HG03045 (cell line): ENCODE data around the gene ZC3H12C.
A peak's percentile ranks its signal among the peaks of the same experiment; 100 is the strongest.
"Not testable (repeated sequence)": the region's sequence is repeated elsewhere in the genome, so short reads cannot be mapped to it uniquely, and the experiment has no call there.

Experiments used
- ATAC-seq: cut with Tn5 transposase; IDR thresholded peaks from one replicate; pipeline ENCODE4 v1.9.1; 2021; ENCODE audit warnings: mild to moderate bottlenecking, moderate library complexity; ENCODE audit not compliant: unreplicated experiment

ZC3H12C gene

DNA sequence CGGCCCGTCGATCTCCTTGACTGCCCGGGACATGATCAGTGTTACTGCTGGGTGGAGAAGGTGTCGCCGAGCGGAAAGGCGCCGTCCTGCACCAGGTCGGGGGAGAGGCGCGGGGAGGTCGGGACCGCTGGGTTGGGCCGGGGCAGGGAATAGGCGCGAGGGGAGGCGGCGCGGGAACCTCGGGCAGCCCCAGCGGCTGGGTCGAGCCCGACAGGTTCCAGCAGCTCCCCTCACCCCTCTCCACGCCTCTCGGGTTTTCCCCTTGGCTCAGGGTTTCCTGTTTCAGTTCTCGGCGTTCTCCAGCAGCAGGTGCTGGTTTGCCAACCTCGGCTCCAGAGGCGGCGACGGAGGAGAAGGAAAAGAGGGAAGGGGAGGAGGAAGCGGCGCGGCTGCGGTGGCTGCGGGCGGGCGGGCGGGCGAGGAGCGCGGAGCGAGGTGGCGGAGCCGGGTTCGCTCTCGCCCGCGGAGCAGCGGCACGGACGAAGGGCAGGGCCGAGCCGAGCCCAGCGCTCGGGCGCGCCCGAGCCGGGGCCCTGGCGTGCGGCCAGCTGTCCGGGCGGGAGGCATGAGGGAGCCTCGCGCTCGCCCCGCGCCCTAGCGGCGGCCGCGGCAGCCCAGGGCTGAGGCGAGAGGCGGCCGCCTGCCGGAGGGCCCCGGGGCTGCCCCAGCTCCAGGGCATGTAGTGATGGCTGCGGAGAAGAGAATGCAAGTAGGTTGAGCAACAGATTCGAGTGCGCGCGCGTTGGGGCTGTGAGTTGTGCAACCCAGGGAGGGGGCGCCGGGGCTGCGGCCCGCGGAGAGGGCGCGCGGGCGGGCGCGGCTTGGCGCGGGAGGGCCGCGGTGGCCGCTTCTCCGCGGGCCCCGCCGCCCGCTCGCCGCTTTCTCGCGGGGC is at the start of gene ZC3H12C:
TSS of gene ZC3H12C (plus strand) at position 878 of the 892 bp plus-strand sequence. CDS start 20 bp downstream, outside the sequence.
- peak; percentile 73 for ATAC-seq

DNA sequence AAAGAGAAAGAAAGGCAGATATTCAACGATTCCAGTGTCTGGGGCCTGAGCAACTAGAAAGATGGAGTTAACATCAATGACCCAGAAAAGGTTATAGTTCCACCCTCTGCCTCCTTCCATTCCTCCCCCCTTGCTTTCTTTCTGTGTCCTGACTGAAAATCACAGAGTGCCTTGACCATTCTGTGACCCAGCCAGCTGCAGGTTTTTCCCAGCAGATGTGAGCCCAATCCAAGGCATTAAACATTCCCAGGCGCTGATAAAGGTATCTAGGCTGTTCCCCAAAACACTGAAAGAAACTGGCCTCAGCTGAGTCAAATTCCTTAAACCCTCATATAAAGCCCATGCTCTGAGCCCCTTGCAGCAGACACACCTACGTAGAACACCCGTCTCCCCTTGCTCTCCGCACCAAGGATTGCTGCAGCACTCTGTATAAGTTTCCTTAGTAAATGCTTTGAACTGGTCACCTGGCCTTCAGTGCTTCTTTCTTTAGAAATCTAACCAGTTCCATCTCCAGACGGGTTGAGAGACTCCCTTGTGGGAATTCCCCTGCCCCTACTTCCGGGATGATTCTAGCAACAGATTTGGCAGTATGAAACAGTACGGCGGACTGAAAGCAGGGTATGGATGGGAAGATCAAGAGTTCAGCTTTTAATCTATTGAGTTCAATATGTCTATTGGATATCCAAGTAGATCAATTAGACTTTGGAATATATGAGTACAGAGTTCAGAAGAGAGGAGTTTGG is 48.8 kb upstream of the ZC3H12C start:
- no peak for ATAC-seq

- ATAC-seq: no peak
Observed at GRCh38 chr11:110046775-110047380, 46.3 kb upstream of the ZC3H12C start.

- ATAC-seq: no peak
Observed at GRCh38 chr11:110049501-110050200, 43.5 kb upstream of the ZC3H12C start.

GRCh38 chr11:110050201-110050506 is 43.0 kb upstream of the ZC3H12C start:
- no peak for ATAC-seq

DNA sequence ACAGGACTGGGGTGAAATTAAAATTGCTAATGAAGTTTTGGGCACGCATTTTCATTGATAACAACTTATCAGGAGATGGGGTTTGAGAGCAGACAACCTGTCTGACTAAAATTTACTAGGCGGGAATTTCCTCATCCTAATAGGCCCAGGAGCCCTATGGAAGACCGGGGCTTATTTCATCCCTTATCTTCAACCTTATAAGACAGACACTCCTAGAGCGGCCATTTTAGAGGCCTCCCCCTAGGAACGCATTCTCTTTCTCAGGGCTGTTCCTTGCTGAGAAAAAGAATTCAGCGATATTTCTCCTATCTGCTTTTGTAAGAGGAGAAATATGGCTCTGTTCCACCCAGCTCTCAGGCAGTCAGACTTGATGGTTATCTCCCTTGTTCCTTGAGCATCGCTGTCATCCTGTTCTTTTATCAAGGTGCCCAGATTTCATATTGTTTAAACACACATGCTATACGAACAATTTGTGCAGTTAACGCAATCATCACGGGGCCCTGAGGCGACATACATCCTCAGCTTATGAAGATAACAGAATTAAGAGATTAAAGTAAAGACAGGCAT is 39.3 kb upstream of the ZC3H12C start:
- ATAC-seq: no peak

DNA sequence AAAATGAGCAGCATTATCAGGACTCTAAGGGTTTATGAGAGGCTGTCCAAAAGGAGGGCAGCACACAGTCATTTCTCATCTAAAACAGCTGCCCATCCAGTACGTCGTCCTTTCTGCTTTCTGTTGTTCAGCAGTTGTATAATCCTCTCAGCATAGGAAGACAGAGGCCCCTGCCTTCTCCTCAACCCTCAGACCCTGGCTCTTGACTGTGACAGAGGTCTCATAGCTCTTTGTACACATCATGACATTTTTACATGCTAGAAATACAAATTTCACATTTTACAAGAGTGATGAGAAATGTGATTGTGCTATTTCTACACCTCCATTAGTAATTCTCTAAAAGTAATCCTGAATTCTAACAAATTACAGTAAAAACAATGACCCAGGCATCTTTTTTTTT is 36.2 kb upstream of the ZC3H12C start:
- ATAC-seq: no peak

DNA sequence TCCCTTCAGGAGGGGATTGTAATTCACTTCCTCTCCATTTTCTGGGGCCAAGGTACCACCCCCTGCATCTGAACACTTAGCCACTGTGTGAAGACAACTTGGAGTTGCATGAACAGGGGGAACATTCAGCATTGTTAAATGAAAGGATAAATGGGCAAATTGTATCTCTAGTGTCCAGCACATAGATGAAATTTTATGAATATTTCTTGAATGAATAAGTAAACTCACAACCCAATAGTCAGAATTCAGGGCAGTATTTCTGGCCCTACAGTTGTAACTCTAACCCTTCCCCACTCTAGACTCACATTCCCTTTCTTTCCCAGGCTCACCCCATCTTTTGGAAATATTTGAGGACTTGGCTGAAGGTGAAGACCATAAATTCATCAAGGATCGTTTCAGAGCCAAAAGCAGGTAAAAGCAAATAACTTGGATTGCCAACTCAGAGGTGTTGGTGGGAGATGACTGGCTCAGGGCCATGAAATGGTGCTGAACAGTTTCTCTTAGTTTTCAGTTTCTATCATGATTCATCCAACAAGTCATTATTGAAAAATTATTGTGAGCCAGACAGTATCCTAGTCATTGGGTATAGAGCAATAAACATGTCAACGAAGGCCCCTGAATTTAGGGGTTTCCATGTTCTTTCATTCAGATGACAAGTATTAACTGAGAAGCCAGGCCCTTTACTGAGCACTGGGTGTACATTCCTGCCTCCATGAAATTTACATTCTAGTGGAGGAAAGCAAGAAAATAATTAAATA is 33.3 kb upstream of the ZC3H12C start:
- ATAC-seq: no peak

GRCh38 chr11:110061296-110061695 is 31.9 kb upstream of the ZC3H12C start:
- no peak for ATAC-seq

DNA sequence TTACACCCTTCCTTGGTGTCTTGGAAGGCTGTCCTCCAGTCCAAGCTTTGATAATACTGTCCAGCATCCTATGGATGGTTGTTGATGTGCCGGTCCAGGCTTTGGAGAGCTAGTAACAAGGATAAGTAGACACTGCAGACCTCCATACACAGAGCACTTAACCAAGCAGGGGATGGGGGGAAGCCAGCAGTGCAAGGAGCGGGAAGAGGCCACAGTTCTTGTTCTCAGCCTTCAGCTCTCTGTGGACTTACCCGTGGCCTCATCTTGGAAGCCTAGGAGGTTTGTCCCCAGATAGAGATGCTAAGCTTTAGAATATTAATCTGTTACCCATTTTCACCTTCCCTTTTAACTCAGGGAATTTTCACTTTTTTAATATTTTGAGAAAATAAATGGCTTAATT is 30.9 kb upstream of the ZC3H12C start:
- ATAC-seq: no peak

DNA sequence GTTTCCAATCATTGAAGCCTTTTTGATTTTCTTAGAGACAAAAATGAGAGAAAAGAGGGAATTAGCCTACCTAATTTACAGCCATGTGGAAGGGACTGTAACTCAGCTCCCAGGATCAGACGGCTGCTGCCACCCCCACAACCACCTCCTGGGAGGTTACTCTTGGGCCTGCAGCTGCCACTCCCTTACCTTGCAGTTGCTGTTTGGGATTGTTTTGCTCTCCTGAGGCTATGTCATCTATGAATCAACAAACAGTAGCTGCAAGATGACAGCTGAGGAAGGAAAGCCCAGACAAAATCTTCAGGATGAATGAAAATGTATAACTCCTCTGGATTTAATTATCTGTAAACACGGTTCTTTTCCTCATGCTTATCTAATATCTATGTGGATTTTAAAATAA is 28.0 kb upstream of the ZC3H12C start:
- no peak for ATAC-seq

- ATAC-seq: not testable (repeated sequence)
Observed at GRCh38 chr11:110068001-110068400, 25.2 kb upstream of the ZC3H12C start.

- no peak for ATAC-seq
Observed at GRCh38 chr11:110069158-110069737, 23.9 kb upstream of the ZC3H12C start.

- ATAC-seq: no peak
Observed at GRCh38 chr11:110070176-110070575, 23.0 kb upstream of the ZC3H12C start.

- no peak for ATAC-seq
Observed at GRCh38 chr11:110071197-110071596, 22.0 kb upstream of the ZC3H12C start.

GRCh38 chr11:110072930-110073329 is 20.3 kb upstream of the ZC3H12C start:
- no peak for ATAC-seq

- ATAC-seq: no peak
Observed at GRCh38 chr11:110074499-110074898, 18.7 kb upstream of the ZC3H12C start.

GRCh38 chr11:110075105-110075846 is 17.9 kb upstream of the ZC3H12C start:
- ATAC-seq: no peak

DNA sequence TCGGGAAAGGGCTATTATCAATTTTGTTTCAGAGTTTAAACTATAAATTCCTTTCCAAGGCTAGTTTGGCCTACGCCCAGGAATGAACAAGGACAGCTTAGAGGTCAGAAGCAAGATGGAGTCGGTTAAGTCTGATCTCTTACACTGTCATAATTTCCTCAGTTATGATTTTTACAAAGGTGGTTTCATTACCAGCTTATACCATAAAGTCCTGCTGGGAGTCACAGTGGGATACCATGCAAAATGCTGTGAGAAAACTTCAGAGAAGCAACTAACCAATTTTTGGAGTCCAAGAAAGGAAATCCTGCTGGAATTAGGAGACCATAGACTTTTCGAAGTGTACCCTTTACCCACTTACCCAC is 17.4 kb upstream of the ZC3H12C start:
- no peak for ATAC-seq
